NCI-H146 treated with DMSO at 0.1 percent for 48 hours (cell line): ENCODE results near the gene DNAH12.

Source experiments
- DNase-seq: peaks from one replicate; lab custom pipeline; 2025; ENCODE audit not compliant: unreplicated experiment; lab: John Stamatoyannopoulos, UW

Gene DNAH12

DNA sequence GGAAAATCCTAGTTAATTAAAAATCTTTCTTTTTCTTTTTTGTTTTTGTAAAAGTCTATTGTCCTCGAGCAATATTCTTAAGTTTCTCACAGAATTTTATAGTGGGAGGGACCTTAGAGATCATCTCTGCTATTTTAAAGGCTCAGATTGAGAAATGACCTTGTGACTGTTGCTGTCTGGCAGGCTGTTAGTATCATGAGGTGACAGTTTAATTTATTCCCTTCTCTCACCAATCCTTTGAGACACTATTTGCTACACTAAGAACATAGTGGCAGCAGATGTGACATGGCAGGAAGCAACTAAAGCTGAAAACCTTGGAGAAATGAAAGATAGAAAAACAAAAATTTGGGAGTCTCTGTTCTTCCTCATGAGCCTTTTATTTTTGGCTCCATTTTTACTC is 291.7 kb downstream of the DNAH12 start:
- no peak for DNase-seq

DNA sequence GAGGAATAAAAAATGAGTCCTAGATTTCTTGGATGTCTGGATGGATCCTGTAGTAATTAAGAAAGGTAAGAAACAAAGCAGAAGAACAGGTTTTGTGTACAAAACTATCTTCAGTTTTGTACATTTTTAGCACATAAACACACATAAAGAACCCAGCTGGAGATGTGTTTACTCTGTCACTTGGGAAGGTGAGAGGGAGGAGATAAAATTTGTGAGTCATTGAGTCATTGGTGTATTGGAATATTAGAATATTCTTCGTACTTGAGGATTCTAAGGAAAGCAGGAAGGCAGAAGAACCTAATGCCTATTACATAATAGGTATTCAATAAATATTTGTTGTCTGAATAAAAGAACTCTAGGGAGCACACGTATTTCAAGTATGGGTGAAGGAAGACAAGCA is 299.2 kb downstream of the DNAH12 start:
- DNase-seq: no peak
